ENCODE measurements around the gene PSD4.

DNA sequence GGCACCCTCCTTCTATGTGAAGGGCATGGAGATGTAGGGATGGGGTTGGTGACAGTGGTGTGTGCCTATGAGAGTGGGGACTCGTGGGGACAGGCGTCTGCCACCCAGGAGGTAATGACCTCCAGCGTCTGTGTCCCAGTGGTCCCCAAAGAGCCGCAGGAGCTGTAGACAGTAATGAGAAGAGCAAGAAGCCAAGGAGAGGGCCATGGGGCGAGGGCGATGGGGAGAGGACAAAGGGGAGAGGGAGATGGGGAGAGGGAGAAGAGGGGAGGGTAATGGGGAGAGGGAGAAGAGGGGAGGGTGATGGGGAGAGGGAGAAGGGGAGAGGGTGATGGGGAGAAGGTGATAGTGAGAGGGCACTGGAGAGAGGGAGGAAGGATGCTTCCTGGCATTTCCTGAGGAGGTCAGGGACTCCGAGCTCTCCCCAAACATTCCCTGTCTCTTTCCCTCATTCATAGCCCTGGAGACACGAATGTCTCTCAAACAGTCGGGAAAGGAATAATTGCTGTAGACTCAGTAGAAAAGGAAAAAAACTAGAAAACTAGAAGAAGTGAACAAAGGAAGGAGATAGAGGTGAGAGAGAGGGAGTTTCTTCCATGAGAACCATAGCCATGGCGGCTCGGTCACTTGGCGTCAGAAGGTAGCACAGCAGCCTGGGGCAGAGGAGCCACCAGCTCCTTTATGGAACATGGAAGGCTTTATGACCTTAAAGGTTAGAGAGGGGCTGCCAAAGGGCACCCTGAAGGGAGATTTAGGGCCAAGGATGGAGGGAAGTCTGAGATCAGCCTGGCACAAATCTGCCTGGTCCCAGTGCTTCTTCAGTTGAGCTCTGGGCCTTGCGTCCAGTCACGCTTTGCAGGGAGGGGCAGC lies 39.5 kb downstream of the PSD4 start:
- TF ChIP-seq, protein P1, sequence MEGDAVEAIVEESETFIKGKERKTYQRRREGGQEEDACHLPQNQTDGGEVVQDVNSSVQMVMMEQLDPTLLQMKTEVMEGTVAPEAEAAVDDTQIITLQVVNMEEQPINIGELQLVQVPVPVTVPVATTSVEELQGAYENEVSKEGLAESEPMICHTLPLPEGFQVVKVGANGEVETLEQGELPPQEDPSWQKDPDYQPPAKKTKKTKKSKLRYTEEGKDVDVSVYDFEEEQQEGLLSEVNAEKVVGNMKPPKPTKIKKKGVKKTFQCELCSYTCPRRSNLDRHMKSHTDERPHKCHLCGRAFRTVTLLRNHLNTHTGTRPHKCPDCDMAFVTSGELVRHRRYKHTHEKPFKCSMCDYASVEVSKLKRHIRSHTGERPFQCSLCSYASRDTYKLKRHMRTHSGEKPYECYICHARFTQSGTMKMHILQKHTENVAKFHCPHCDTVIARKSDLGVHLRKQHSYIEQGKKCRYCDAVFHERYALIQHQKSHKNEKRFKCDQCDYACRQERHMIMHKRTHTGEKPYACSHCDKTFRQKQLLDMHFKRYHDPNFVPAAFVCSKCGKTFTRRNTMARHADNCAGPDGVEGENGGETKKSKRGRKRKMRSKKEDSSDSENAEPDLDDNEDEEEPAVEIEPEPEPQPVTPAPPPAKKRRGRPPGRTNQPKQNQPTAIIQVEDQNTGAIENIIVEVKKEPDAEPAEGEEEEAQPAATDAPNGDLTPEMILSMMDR (IDR thresholded peaks at IDR 0.05; ENCODE audit: insufficient read depth, low read length) = no peak
- TF ChIP-seq, protein P2, sequence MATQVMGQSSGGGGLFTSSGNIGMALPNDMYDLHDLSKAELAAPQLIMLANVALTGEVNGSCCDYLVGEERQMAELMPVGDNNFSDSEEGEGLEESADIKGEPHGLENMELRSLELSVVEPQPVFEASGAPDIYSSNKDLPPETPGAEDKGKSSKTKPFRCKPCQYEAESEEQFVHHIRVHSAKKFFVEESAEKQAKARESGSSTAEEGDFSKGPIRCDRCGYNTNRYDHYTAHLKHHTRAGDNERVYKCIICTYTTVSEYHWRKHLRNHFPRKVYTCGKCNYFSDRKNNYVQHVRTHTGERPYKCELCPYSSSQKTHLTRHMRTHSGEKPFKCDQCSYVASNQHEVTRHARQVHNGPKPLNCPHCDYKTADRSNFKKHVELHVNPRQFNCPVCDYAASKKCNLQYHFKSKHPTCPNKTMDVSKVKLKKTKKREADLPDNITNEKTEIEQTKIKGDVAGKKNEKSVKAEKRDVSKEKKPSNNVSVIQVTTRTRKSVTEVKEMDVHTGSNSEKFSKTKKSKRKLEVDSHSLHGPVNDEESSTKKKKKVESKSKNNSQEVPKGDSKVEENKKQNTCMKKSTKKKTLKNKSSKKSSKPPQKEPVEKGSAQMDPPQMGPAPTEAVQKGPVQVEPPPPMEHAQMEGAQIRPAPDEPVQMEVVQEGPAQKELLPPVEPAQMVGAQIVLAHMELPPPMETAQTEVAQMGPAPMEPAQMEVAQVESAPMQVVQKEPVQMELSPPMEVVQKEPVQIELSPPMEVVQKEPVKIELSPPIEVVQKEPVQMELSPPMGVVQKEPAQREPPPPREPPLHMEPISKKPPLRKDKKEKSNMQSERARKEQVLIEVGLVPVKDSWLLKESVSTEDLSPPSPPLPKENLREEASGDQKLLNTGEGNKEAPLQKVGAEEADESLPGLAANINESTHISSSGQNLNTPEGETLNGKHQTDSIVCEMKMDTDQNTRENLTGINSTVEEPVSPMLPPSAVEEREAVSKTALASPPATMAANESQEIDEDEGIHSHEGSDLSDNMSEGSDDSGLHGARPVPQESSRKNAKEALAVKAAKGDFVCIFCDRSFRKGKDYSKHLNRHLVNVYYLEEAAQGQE (IDR thresholded peaks at IDR 0.05; ENCODE audit: insufficient replicate concordance, low read depth) = no peak
